ENCODE data around the gene FZD8.

DNA sequence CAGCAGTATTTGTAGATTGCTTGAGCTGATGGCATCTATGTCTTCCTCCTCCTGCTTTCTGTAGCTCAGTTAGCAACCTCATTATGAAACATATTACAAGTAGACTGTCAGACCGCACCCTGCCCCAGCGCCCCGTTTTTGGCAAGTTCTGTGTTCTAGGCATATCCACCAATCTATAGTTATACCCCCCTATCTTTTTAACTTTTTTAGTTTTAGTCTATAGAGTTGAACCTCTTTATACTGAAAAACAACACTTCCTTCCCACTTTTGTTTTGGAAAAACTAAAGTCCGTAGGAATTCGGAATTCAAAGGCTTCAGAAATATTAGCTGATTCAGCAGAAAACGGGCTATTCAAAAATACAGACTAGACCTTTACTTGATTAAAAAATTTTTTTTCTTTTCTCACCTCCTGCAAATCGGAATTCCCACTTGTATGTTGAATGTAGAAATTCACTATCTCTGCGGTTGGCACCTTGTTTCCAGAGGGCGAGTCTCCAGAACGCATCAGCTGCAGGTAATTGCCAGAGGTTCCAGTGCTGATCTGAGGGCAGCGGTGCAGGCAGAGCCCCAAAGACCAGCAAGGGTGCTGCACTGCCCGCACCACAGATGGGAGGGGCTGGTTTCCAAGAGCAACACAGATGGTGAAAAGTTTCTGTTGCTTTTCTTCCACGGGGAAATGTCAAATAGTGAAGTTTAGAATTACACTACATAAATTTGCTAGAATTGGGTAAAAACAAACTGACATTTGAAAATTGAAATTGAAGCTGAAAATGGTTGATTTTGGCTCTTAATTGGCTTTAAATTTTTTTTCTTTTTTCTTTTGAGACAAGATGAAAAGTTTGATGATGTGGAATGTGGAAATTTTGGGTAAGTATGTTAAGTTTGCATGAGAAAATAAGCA is 2.2 kb upstream of the FZD8 start:
- TF ChIP-seq RCOR1 (IDR thresholded peaks at IDR 0.05; ENCODE audit: insufficient replicate concordance, low read length) (no peak), POLR2A (IDR thresholded peaks at IDR 0.05; ENCODE audit: low read depth, low read length) (no peak), CEBPB (IDR thresholded peaks at IDR 0.05; ENCODE audit: low read depth, low read length) (no peak), CTCF (conservative IDR thresholded peaks at IDR 0.05; ENCODE audit: low read depth, low read length) (no peak), MAFK (IDR thresholded peaks at IDR 0.05; ENCODE audit: low read depth, low read length) (peak; percentile 100), SMC3 (IDR thresholded peaks at IDR 0.05; ENCODE audit: low read depth, low read length) (no peak), RAD21 (IDR thresholded peaks at IDR 0.05; ENCODE audit: low read length) (no peak), USF2 (IDR thresholded peaks at IDR 0.05; ENCODE audit: low read depth, low read length) (no peak), BHLHE40 (IDR thresholded peaks at IDR 0.05; ENCODE audit: low read depth, low read length) (no peak)
- TF ChIP-seq, protein P1, sequence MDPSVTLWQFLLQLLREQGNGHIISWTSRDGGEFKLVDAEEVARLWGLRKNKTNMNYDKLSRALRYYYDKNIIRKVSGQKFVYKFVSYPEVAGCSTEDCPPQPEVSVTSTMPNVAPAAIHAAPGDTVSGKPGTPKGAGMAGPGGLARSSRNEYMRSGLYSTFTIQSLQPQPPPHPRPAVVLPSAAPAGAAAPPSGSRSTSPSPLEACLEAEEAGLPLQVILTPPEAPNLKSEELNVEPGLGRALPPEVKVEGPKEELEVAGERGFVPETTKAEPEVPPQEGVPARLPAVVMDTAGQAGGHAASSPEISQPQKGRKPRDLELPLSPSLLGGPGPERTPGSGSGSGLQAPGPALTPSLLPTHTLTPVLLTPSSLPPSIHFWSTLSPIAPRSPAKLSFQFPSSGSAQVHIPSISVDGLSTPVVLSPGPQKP (IDR thresholded peaks at IDR 0.05; ENCODE audit: borderline replicate concordance, low read depth, low read length) = no peak
